Aorta (tissue), 5 donors: ENCODE measurements around the gene FOLR1. TPM values are rescaled to one million over a fixed set of nuclear protein-coding genes. Genes with fewer than 3 reads are reported as not detected.

Experiments
- ATAC-seq: fragments of 200-7000 bp; cut with Tn5 transposase; one replicate; pipeline ENCODE4 v1.9.1; 2022; ENCODE audit warnings: moderate library complexity; ENCODE audit not compliant: low FRiP score
- DNase-seq, 2 donors: peaks; one replicate each; pipeline ENCODE4 v3.0.0-alpha.2; 2020
- H3K27ac ChIP-seq, 2 donors: one replicate each; pipeline ENCODE4 v1.5.1; 2013; ENCODE audit warnings: low read length in 2 of 2, mild to moderate bottlenecking in 2 of 2, moderate library complexity in 2 of 2, control low read depth in 1 of 2, inconsistent platforms in 1 of 2, low read depth in 1 of 2
- H3K27me3 ChIP-seq, 2 donors: one replicate each; pipeline ENCODE4 v1.6.1; 2013; ENCODE audit warnings: control low read depth in 1 of 2, low read length in 1 of 2, mild to moderate bottlenecking in 1 of 2, moderate library complexity in 1 of 2; ENCODE audit not compliant: insufficient read depth in 2 of 2, control insufficient read depth in 1 of 2
- H3K36me3 ChIP-seq, 2 donors: one replicate each; pipeline ENCODE4 v1.6.1; 2013; ENCODE audit warnings: control low read depth in 1 of 2, low read length in 1 of 2, mild to moderate bottlenecking in 1 of 2; ENCODE audit not compliant: insufficient read depth in 2 of 2, control insufficient read depth in 1 of 2
- H3K4me1 ChIP-seq, 2 donors: one replicate each; pipeline ENCODE4 v1.6.1; 2013; ENCODE audit warnings: low read length in 2 of 2, control low read depth in 1 of 2, mild to moderate bottlenecking in 1 of 2, moderate library complexity in 1 of 2; ENCODE audit not compliant: insufficient read depth in 2 of 2, control insufficient read depth in 1 of 2
- H3K4me3 ChIP-seq, 2 donors: one replicate each; pipeline ENCODE4 v1.5.1; 2013; ENCODE audit warnings: low read length in 2 of 2, control low read depth in 1 of 2, mild to moderate bottlenecking in 1 of 2
- H3K9me3 ChIP-seq: one replicate; pipeline ENCODE4 v1.6.1; 2013; ENCODE audit warnings: mild to moderate bottlenecking, low read length; ENCODE audit not compliant: control insufficient read depth
- WGBS, 2 donors: extraction: QIAGEN DNeasy Blood & Tissue Kit; methylation state at CpG; one replicate each; pipeline ENCODE4 v1.1.7; 2013; 5-methylcytosine and 5-hydroxymethylcytosine counted together
- intact Hi-C, 2 donors: fragments of 100-400 bp; cut with DNase I; formaldehyde crosslinking; loops; one replicate each; pipeline versions ENCODE4 v1.14.2 to v1.15.0; 2022
- polyA plus RNA-seq, 2 donors: library from polyadenylated mRNA; stranded (reverse); fragments of 200-250 nt; gene quantifications; one replicate each; pipeline ENCODE4 v1.2.3, GENCODE V29; 2013
- total RNA-seq, 2 donors: library from RNA; stranded (reverse); fragmentation: NEBNext Ultra II Directional; extraction: Animal tissue kit (Norgen Biotek cat#: 25700); gene quantifications; one replicate each; pipeline ENCODE4 v1.2.1, GENCODE V29; 2021
- donor health status: healthy with polysubstance abuse.
- donor health status: Bipolar disorder and iron deficiency.
- donor health status: DM: no; HTN: no; CAD: no.
- donor health status: DM: no; HTN: no; CAD: no.
- donor health status: DM: yes; HTN: yes; CAD: no.

Gene FOLR1
- total and polyA plus RNA-seq, 4 donors: not detected

GRCh38 chr11:72218251-72218745 lies 26.4 kb downstream of the FOLR1 start:
- Histone ChIP-seq H3K9me3 (no peaks in the 10 kb centered on the region), H3K4me1 (no peaks in the 10 kb centered on the region), H3K27me3 (no peaks in the 10 kb centered on the region), H3K36me3 (no peaks in the 10 kb centered on the region), H3K4me3 (no peak overlapping the region), H3K27ac (no peak overlapping the region)
- WGBS, 2 donors: 83 to 89% methylated on average over 5 of the region's 5 CpGs
- ATAC-seq: no peak
- intact Hi-C loops: no loop called here
- DNase-seq: no peak

DNA sequence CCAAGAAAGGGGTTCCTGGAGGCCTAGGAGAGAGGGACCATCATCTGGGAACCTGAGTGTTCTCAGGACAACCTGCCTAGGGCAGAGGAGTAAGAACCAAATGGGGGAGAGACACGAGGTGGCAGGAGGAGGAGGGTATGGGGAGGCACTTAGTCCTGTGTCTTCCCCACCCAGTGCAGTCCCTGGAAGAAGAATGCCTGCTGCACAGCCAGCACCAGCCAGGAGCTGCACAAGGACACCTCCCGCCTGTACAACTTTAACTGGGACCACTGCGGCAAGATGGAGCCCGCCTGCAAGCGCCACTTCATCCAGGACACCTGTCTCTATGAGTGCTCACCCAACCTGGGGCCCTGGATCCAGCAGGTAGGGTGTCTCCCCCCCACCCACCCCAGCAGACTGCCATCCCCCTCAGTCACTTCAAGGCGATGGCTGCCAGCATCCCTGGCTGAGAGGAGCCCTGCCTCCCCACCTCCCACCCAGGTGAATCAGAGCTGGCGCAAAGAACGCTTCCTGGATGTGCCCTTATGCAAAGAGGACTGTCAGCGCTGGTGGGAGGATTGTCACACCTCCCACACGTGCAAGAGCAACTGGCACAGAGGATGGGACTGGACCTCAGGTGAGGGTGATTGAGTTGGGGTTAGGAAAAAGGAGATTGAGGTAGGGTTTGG lies 28.9 kb downstream of the FOLR1 start:
- intact Hi-C loops: loop anchor here in 1 of 2 donors (5.0 kb wide), 1 partner anchor 211 kb away; the partner anchor contains the start of gene CLPB
- H3K27ac ChIP-seq: no peak overlapping the region
- DNase-seq (peak in 1 of 2 donors; percentile 41), ATAC-seq (no peak)
- 85 to 91% methylated on average over 10 of the region's 10 CpGs for WGBS, 2 donors
- H3K36me3 ChIP-seq: no peaks in the 10 kb centered on the region
- no peaks in the 10 kb centered on the region for H3K27me3 ChIP-seq
- no peaks in the 10 kb centered on the region for H3K4me1 ChIP-seq
- no peak overlapping the region for H3K4me3 ChIP-seq
- no peaks in the 10 kb centered on the region for H3K9me3 ChIP-seq

DNA sequence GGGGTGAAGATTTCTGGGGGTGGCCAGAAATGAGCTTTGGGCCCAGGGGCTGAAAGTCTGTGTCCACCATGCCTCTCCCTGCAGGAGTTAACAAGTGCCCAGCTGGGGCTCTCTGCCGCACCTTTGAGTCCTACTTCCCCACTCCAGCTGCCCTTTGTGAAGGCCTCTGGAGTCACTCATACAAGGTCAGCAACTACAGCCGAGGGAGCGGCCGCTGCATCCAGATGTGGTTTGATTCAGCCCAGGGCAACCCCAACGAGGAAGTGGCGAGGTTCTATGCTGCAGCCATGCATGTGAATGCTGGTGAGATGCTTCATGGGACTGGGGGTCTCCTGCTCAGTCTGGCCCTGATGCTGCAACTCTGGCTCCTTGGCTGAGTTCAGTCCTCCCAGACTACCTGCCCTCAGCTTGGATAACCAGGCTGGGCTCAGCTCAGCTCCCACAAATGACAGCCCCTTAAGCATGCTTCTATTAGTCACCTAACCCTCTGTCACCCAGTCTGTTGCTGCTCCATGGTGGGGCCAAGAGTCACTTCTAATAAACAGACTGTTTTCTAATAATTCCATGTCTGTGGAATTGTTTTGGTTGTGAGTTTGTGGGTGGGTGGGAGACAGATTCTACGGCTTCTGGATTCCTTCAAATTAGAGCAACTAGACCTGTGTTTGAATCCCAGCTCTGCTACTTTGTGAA lies 29.6 kb downstream of the FOLR1 start:
- Histone ChIP-seq H3K4me1 (no peaks in the 10 kb centered on the region), H3K9me3 (no peaks in the 10 kb centered on the region), H3K27me3 (no peaks in the 10 kb centered on the region), H3K36me3 (no peaks in the 10 kb centered on the region), H3K4me3 (no peak overlapping the region), H3K27ac (no peak overlapping the region)
- 91 to 93% methylated on average over 7 of the region's 7 CpGs for WGBS, 2 donors
- DNase-seq (peak in 1 of 2 donors; percentile 67), ATAC-seq (no peak)
- intact Hi-C loops: loop anchor here in 1 of 2 donors (2.0 to 5.0 kb wide), 2 partner anchors 181 to 211 kb away; partner anchors contain the start of gene CLPB

DNA sequence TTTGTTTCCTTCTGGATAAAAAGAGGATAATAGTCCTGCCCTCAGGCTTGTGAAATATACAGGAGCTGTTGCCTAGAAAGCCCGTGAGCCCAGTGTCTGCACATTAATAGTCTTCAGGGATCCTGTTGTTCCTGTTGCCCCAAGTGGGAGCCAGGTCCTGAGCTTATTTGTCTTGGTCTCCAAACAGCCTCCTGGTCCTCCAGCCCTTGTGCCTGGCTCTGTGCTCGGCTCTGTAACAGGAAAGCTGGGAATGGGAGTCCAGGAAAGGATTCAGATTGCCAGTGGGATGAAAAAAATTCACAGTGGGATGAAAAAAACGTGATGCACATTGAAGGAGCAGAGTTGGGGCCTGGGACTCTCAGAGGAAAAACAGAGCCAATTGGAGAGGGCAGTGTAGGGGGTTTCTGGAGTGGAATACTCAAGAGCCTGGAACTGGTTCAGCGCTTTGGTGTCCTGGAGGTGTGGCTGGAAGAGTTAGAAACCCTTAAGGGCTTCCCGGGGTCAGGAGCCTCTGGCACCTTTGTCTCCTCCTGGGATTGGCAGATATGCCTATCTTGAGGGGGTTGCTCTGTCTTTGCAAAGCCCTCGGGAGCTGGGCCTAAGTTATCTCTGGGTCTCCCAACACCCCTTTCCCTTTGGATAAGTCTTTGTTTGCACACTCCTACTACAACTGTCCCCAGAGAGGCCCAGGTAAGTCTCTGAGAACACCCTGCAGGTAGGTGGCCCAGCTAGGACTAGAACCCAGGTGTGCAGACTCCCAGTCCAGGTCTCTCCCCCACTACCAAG lies 30.4 kb downstream of the FOLR1 start:
- peak in 1 of 2 donors; percentile 44 for DNase-seq
- ATAC-seq: no peak
- 69 to 70% methylated on average over 6 of the region's 6 CpGs for WGBS, 2 donors
- Histone ChIP-seq H3K36me3 (no peaks in the 10 kb centered on the region), H3K4me1 (no peaks in the 10 kb centered on the region), H3K9me3 (no peaks in the 10 kb centered on the region), H3K4me3 (peak overlapping the region in 1 of 2 donors; percentile 51), H3K27me3 (no peaks in the 10 kb centered on the region), H3K27ac (peak overlapping the region; percentile 34 to 89)
- intact Hi-C loops: loop anchor here in 1 of 2 donors (2.0 to 5.0 kb wide), 2 partner anchors 181 to 210 kb away; partner anchors contain the start of gene CLPB

- peak overlapping the region; percentile 85 to 89 for H3K27ac ChIP-seq
- 1% methylated on average over 36 to 47 of the region's 47 CpGs for WGBS, 2 donors
Observed at GRCh38 chr11:72222907-72223614, 31.1 kb downstream of the FOLR1 start.

GRCh38 chr11:72223615-72224563 lies 31.9 kb downstream of the FOLR1 start:
- Histone ChIP-seq H3K9me3 (no peaks in the 10 kb centered on the region), H3K27me3 (no peaks in the 10 kb centered on the region), H3K36me3 (no peaks in the 10 kb centered on the region), H3K27ac (peak overlapping the region; percentile 83 to 85), H3K4me1 (no peaks in the 10 kb centered on the region), H3K4me3 (peak overlapping the region; percentile 91 to 98)
- 1% methylated on average over 66 to 84 of the region's 84 CpGs for WGBS, 2 donors
- ATAC-seq: peak; percentile 79
- DNase-seq: peak; percentile 85 to 91
- intact Hi-C loops: loop anchor here in 1 of 2 donors (2.0 to 5.0 kb wide), 2 partner anchors 183 to 208 kb away; partner anchors contain the start of gene CLPB

More at GRCh38 chr11:72222907-72223614, 31.1 kb downstream of the FOLR1 start:
- no peaks in the 10 kb centered on the region for H3K27me3 ChIP-seq
- H3K4me3 ChIP-seq: peak overlapping the region; percentile 91 to 98
- ATAC-seq (peak; percentile 94), DNase-seq (peak; percentile 97)
- no peaks in the 10 kb centered on the region for H3K36me3 ChIP-seq
- intact Hi-C loops: loop anchor here in 1 of 2 donors (2.0 to 5.0 kb wide), 2 partner anchors 182 to 209 kb away; partner anchors contain the start of gene CLPB
- H3K4me1 ChIP-seq: no peaks in the 10 kb centered on the region
- no peaks in the 10 kb centered on the region for H3K9me3 ChIP-seq
